ENCODE results near the gene MUCL3.

MUCL3 gene

GRCh38 chr6:30960907-30961673, 20.3 kb downstream of the MUCL3 start:
- Histone ChIP-seq H3F3A (ENCODE audit: control insufficient read depth, insufficient read depth) (no peaks in the 10 kb centered on the region), H3K27ac (ENCODE audit: low read depth, low read length) (no peak overlapping the region), H3K4me2 (ENCODE audit: low read length) (no peak overlapping the region), H4K20me1 (ENCODE audit: control insufficient read depth, insufficient read depth, low read depth, low read length) (no peaks in the 10 kb centered on the region), H3K27me3 (ENCODE audit: control insufficient read depth, low read length) (peaks cover 28% of the 10 kb centered on the region), H3K9me3 (ENCODE audit: control insufficient read depth, insufficient read depth, low read length) (no peaks in the 10 kb centered on the region), H3K4me1 (ENCODE audit: control insufficient read depth, low read length) (peaks cover 1% of the 10 kb centered on the region), H3K79me2 (ENCODE audit: control insufficient read depth, low read length) (no peaks in the 10 kb centered on the region), H3K4me3 (ENCODE audit: low read length) (no peak overlapping the region), H3K36me3 (ENCODE audit: control insufficient read depth, low read length) (no peaks in the 10 kb centered on the region), H3K9me2 (replicated peaks; ENCODE audit: control insufficient read depth, low read length) (no peaks in the 10 kb centered on the region)
- TF ChIP-seq, protein P1, sequence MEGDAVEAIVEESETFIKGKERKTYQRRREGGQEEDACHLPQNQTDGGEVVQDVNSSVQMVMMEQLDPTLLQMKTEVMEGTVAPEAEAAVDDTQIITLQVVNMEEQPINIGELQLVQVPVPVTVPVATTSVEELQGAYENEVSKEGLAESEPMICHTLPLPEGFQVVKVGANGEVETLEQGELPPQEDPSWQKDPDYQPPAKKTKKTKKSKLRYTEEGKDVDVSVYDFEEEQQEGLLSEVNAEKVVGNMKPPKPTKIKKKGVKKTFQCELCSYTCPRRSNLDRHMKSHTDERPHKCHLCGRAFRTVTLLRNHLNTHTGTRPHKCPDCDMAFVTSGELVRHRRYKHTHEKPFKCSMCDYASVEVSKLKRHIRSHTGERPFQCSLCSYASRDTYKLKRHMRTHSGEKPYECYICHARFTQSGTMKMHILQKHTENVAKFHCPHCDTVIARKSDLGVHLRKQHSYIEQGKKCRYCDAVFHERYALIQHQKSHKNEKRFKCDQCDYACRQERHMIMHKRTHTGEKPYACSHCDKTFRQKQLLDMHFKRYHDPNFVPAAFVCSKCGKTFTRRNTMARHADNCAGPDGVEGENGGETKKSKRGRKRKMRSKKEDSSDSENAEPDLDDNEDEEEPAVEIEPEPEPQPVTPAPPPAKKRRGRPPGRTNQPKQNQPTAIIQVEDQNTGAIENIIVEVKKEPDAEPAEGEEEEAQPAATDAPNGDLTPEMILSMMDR (IDR thresholded peaks at IDR 0.05; ENCODE audit: low read depth, low read length, poor library complexity, severe bottlenecking) = no peak
- TF ChIP-seq EZH2phosphoT487 (IDR thresholded peaks at IDR 0.05; ENCODE audit: borderline replicate concordance, low read length) = no peak

DNA sequence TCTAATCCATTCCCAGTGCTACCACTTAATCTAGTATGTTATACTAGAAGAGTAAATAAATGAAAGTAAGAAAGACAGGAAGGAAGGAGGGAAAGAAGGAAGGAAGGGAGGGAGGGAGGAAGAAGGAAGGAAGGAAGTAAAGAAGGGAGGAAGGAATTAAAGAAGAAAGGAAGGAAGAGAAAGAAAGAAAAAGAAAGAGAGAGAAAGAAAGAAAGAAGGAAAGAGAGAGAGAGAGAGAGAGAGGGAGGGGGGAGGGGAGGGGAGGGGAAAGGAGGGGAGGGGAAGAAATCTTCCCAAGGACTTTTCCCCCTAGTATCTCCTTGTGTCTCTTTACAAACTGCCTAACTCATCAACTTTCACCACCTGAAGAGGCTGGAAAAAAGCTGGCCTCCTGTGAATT, 21.9 kb downstream of the MUCL3 start:
- Histone ChIP-seq H3K36me3 (ENCODE audit: control insufficient read depth, low read length) (no peaks in the 10 kb centered on the region), H3K9me3 (ENCODE audit: control insufficient read depth, insufficient read depth, low read length) (no peaks in the 10 kb centered on the region), H3K4me2 (ENCODE audit: low read length) (no peak overlapping the region), H3K4me1 (ENCODE audit: control insufficient read depth, low read length) (no peaks in the 10 kb centered on the region), H4K20me1 (ENCODE audit: control insufficient read depth, insufficient read depth, low read depth, low read length) (no peaks in the 10 kb centered on the region), H3F3A (ENCODE audit: control insufficient read depth, insufficient read depth) (no peaks in the 10 kb centered on the region), H3K79me2 (ENCODE audit: control insufficient read depth, low read length) (no peaks in the 10 kb centered on the region), H3K27me3 (ENCODE audit: control insufficient read depth, low read length) (peaks cover 14% of the 10 kb centered on the region), H3K4me3 (ENCODE audit: low read length) (no peak overlapping the region), H3K9me2 (replicated peaks; ENCODE audit: control insufficient read depth, low read length) (no peaks in the 10 kb centered on the region), H3K27ac (ENCODE audit: low read depth, low read length) (no peak overlapping the region)
- TF ChIP-seq, protein P1 (IDR thresholded peaks at IDR 0.05; ENCODE audit: low read depth, low read length, poor library complexity, severe bottlenecking) = no peak
- no peak for TF ChIP-seq EZH2phosphoT487 (IDR thresholded peaks at IDR 0.05; ENCODE audit: borderline replicate concordance, low read length)

GRCh38 chr6:30963641-30964040, 22.9 kb downstream of the MUCL3 start:
- Histone ChIP-seq H3K4me2 (ENCODE audit: low read length) (no peak overlapping the region), H3K4me1 (ENCODE audit: control insufficient read depth, low read length) (no peaks in the 10 kb centered on the region), H3K27me3 (ENCODE audit: control insufficient read depth, low read length) (peaks cover 8% of the 10 kb centered on the region), H3K9me3 (ENCODE audit: control insufficient read depth, insufficient read depth, low read length) (no peaks in the 10 kb centered on the region), H3K9me2 (replicated peaks; ENCODE audit: control insufficient read depth, low read length) (no peaks in the 10 kb centered on the region), H3K4me3 (ENCODE audit: low read length) (no peak overlapping the region), H3K36me3 (ENCODE audit: control insufficient read depth, low read length) (no peaks in the 10 kb centered on the region), H3K79me2 (ENCODE audit: control insufficient read depth, low read length) (no peaks in the 10 kb centered on the region), H4K20me1 (ENCODE audit: control insufficient read depth, insufficient read depth, low read depth, low read length) (no peaks in the 10 kb centered on the region), H3K27ac (ENCODE audit: low read depth, low read length) (no peak overlapping the region), H3F3A (ENCODE audit: control insufficient read depth, insufficient read depth) (no peaks in the 10 kb centered on the region)
- TF ChIP-seq, protein P1 (IDR thresholded peaks at IDR 0.05; ENCODE audit: low read depth, low read length, poor library complexity, severe bottlenecking) = no peak

Measured in DOHH2 (cell line).